Islet precursor cell (in vitro differentiated cells): ENCODE measurements around the gene IFIT5.
"Not testable (repeated sequence)": the region's sequence is repeated elsewhere in the genome, so short reads cannot be mapped to it uniquely, and the experiment has no call there.

ENCODE experiments used
- DNase-seq: peaks from one replicate; pipeline ENCODE4 v3.0.0-alpha.2; 2018

IFIT5 gene

DNA sequence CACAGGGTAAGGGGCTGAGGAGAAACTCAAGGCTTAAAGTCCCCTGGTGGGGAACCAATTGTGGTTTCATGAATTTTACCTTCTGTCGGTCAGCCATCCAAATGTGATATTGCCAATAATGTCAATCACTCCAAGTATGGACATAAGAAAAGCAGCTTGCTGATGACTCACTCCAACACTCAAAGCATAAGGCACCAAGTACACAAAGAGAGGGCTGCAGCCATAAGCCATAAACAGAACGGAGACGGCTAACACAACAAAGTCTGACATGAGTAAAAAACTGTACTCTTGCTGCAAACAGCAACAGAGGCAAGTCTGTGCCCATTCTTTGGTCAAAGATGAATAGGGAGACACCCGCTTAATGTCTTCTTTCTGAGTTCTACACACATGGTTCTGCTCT is 24.2 kb downstream of the IFIT5 start:
- no peak for DNase-seq

DNA sequence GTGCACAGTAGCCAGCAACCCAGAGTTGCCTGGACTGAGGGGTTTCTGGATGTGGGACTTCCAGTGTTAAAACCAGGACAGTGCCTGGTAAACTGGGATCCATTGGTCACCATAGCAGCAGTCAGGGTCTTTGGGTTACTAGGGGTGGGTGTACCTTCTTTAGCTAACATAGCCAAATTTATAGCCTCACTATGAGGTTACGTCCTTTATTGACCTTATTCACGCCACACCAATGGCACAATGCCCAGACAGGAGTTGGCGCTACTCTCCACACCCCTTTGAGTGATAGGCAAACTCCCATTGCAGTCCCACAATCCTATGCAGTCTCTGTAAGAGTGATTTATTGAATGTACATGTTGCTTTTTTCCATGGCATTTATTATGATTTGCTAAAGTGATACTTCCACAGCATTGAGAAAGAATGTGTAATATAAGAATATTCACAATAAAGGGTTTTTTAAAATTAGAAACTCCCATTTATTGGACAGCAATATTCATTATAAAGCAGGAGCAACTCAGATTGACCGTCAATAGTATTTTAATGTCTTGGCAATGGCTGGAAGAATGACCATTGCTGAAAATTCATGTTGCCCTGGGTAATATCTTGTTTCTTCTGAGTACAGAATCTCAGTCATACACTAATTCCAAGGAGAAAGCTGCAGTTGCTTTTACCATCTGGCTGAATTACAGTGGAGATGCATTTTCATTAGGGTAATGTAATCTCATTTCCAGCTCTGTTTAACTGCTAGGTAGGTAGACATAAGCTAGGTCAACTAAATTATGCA is 26.1 kb downstream of the IFIT5 start:
- no peak for DNase-seq

DNA sequence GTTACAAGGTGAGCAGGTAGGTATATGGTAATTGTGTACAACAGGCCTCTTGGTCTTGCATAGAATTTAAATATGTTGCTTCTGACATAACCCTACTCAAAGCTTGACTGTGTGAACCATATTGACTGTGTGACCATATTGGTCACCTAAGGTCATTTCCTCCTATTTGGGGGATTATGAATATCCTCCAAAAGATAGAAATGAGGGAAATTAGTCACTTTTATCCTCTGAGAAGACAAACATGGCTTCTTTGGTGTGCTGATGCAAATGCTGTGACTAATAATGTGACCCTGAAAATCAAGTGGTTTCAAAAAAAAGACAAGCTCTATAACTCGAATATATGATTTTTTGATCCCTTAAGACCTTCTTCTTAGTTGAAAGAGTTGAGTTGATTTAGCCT is 27.9 kb downstream of the IFIT5 start:
- no peak for DNase-seq

DNA sequence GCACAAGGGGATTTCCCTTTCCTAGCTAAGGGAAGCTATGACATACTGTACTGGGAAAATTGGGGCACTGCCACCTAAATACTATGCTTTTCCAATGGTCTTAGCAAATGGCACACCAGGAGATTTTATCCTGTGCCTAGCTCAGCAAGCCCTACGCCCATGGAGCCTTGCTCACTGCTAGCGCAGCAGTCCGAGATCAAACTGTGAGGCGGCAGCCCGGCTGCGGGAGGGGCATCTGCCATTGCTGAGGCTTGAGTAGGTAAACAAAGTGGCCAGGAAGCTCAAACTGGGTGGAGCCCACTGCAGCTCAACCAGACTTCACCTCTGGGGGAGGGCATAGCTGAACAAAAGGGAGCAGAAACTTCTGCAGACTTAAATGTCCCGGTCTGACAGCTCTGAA is 30.5 kb downstream of the IFIT5 start:
- DNase-seq: not testable (repeated sequence)

- DNase-seq: no peak
Measured at GRCh38 chr10:89450901-89451300, 36.5 kb downstream of the IFIT5 start.

GRCh38 chr10:89452193-89452592 is 37.8 kb downstream of the IFIT5 start:
- no peak for DNase-seq

DNA sequence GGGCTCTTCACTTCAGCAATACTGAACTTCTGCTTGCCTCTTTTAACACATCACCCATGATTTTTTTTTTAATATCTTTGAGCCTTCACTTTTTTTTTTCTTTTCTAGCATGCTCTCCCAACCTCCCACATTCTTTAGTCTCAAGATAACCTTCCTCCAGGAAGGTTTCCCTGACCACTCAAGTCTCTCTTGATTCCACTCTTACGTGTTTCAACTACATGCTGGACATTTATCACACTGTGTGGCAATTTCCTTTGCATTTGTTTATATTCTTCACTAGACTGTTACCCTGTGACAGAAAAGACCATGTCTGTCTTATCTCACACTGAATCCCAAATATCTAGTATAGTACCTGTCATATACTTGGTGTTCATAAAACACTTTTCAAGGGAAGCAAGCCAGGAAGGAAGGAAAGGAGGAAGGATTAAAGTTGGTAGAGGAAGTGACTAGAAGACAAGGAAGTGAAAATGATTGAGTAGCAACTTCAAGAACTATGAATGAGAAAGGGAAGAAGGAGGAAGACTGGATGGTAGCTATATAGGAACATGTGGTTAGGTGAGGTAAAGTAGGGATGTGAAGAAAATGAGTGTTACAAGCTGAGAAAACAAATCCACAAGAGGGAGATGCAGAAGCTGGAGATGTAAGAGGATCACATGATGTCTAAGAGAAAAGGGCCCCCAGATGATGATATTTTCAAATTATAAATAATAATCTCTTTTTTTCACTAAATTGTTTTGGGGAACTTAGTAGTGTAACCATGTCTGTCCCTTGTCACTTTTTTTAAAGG is 40.4 kb downstream of the IFIT5 start:
- DNase-seq: no peak

- DNase-seq: no peak
Measured at GRCh38 chr10:89458291-89458690, 43.9 kb downstream of the IFIT5 start.

DNA sequence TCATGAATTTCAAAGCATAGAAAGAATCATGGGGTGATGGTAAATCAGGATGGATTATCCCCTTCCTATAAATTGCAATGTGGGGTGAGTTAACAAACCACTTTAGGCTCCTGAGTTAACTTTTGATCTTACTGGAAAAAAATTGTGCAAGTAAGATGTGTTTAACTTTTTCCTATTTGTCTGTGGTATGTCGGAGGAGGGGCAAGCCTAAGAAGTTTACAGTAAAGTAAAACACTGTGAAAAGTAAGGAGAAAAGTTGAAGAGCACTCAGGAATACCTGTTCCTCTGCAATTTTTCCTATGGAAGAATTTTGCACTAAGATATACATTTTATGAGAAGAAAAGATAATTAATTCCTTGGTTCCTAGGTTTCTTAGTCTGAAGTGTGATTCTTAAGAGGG is 44.4 kb downstream of the IFIT5 start:
- no peak for DNase-seq

- no peak for DNase-seq
Measured at GRCh38 chr10:89463846-89464537, 49.6 kb downstream of the IFIT5 start.

DNA sequence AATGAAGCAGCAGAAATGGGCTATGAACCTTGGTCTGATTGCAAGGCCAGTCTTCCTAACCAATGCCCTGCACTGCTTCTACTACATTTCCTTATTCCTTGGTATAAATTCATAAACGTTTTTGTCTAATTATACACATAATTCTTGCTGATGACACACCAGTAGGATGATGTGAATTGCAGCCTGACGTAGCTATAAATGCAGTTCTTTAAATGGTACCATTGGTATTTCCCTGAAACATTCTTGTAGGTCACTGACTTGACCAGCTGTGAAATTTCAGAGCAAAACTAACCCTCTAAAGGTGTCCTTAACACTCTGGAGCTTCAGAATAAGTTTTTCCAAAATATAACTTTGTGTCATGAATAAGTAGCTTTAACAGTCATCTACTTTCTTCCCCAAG is 50.8 kb downstream of the IFIT5 start:
- DNase-seq: no peak

- peak; percentile 83 for DNase-seq
Measured at GRCh38 chr10:89466599-89467035, 52.2 kb downstream of the IFIT5 start.

DNA sequence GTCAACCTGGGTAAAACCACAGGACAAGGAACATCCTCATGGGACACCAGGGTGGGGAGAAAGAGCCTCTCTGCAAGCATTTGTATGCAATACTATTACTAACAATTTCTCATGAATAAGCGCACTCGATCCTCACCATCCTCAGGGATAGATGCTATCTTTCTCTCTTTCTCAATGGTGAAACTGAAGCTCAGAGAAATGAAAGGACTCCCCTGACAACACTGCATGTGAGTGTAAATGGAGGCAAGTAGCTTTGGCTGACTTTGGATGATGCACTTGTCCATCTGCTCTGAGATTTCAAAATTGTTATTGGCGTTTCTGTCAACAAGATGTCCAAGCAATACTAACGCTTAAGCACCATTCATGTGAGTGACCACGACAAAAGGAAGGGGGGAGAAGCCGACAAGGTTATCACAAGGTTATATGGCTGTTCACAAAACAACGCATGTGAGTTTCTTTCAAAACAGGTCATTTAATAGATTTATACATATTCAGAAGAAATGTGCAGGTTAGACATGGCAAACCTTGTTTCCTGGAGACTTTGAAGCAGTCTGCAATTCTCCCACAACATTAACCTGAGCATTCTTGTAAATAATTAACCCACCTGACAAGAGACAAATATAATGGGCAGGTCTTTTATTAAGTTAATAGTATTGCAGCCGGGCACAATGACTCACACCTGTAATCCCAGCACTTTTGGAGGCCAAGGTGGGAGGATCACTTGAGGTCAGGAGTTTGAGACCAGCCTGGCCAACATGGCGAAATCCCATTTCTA is 54.0 kb downstream of the IFIT5 start:
- DNase-seq: no peak

DNA sequence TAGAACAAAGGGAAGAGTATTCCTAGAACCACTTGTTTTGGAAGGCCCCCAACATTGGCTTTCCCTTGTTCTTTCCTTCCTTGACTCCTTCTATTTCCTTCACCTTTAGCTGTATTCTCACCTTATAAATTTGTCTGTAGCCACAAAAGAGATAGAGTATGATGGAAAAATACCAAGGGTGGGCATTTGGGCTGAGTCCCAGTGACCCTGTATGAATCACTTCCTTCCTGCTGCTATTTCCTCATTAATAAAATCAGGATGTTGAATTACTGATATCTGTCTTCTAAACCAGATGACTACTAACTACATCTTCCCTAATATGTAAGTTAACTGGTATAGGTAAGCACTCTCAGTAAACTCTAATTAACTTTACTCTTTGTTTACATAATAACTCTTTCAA is 55.1 kb downstream of the IFIT5 start:
- no peak for DNase-seq
